DMS114 treated with DMSO at 0.1 percent for 48 hours (cell line): ENCODE measurements around the gene FAM53A.
"Not testable (repeated sequence)": the region's sequence is repeated elsewhere in the genome, so short reads cannot be mapped to it uniquely, and the experiment has no call there.

Source experiments
- DNase-seq: peaks from one replicate; lab custom pipeline; 2025; ENCODE audit not compliant: unreplicated experiment; lab: John Stamatoyannopoulos, UW

Gene FAM53A

GRCh38 chr4:1608196-1608820 is 75.8 kb downstream of the FAM53A start:
- no peak for DNase-seq

- DNase-seq: not testable (repeated sequence)
Observed at GRCh38 chr4:1607436-1608195, 76.5 kb downstream of the FAM53A start.

- DNase-seq: no peak
Observed at GRCh38 chr4:1604706-1605205, 79.4 kb downstream of the FAM53A start.

GRCh38 chr4:1604181-1604705 is 79.9 kb downstream of the FAM53A start:
- DNase-seq: no peak

GRCh38 chr4:1603413-1604135 is 80.5 kb downstream of the FAM53A start:
- no peak for DNase-seq

- DNase-seq: no peak
Observed at GRCh38 chr4:1602655-1603412, 81.3 kb downstream of the FAM53A start.

- DNase-seq: no peak
Observed at GRCh38 chr4:1601852-1602654, 82.1 kb downstream of the FAM53A start.

GRCh38 chr4:1601533-1601835 is 82.6 kb downstream of the FAM53A start:
- no peak for DNase-seq

GRCh38 chr4:1600811-1601532 is 83.1 kb downstream of the FAM53A start:
- DNase-seq: no peak

- DNase-seq: no peak
Observed at GRCh38 chr4:1600211-1600780, 83.8 kb downstream of the FAM53A start.

GRCh38 chr4:1599491-1600210 is 84.5 kb downstream of the FAM53A start:
- DNase-seq: no peak

GRCh38 chr4:1599026-1599481 is 85.1 kb downstream of the FAM53A start:
- DNase-seq: no peak

GRCh38 chr4:1598206-1599025 is 85.7 kb downstream of the FAM53A start:
- no peak for DNase-seq

GRCh38 chr4:1597021-1597931 is 86.8 kb downstream of the FAM53A start:
- no peak for DNase-seq

- no peak for DNase-seq
Observed at GRCh38 chr4:1596393-1596792, 87.7 kb downstream of the FAM53A start.

- no peak for DNase-seq
Observed at GRCh38 chr4:1595789-1596325, 88.3 kb downstream of the FAM53A start.
